ENCODE results near the gene MCEE. TPM values are rescaled to one million over a fixed set of nuclear protein-coding genes. Genes with fewer than 3 reads are reported as not detected.

MCEE gene
- total and polyA plus RNA-seq, 2 of the 4 experiments (the other 2 are of a cell fraction) = 11.1 to 15.0 TPM

- Histone ChIP-seq H3K23ac (ENCODE audit: low read depth, low read length) (no peak overlapping the region), H3K56ac (ENCODE audit: extremely low read depth, insufficient read depth, low read length) (no peak overlapping the region), H2BK15ac (ENCODE audit: low read depth, low read length) (no peak overlapping the region), H3K9me1 (ENCODE audit: insufficient read depth, low read length) (no peaks in the 10 kb centered on the region; the same call in 1 of the 2 replicates), H3K9ac (ENCODE audit: low read depth, low read length) (no peak overlapping the region), H4K91ac (ENCODE audit: insufficient read depth, low read depth, low read length) (no peak overlapping the region), H3K4me2 (ENCODE audit: low read depth, low read length) (no peak overlapping the region), H3K4me1 (ENCODE audit: control insufficient read depth, insufficient read depth, low read length) (no peaks in the 10 kb centered on the region), H2BK20ac (ENCODE audit: low read depth, low read length) (no peak overlapping the region), H2BK5ac (ENCODE audit: low read depth, low read length, poor library complexity, severe bottlenecking) (no peak overlapping the region), H3K18ac (ENCODE audit: low read depth, low read length) (no peak overlapping the region), H3K14ac (replicated peaks; ENCODE audit: low read depth, low read length) (no peak overlapping the region), H4K5ac (ENCODE audit: low read depth, low read length) (no peak overlapping the region), H2BK120ac (ENCODE audit: low read depth, low read length) (no peak overlapping the region), H4K8ac (ENCODE audit: low read depth in 2 of 2, low read length in 2 of 2) (no peak overlapping the region), H3K36me3 (ENCODE audit: control insufficient read depth, insufficient read depth, low read length) (peaks cover 23% of the 10 kb centered on the region), H3K4me3 (ENCODE audit: insufficient read depth, low read depth, low read length) (no peak overlapping the region), H2AK5ac (ENCODE audit: low read depth, low read length) (no peak overlapping the region), H3K27me3 (ENCODE audit: control insufficient read depth, insufficient read depth, low read length) (no peaks in the 10 kb centered on the region), H2AK9ac (replicated peaks; ENCODE audit: low read depth, low read length, poor library complexity) (no peak overlapping the region), H3K9me3 (ENCODE audit: control insufficient read depth, insufficient read depth, low read length) (no peaks in the 10 kb centered on the region), H3K27ac (ENCODE audit: insufficient read depth, low read length) (no peak overlapping the region), H3K79me1 (ENCODE audit: low read depth in 1 of 2, low read length in 2 of 2) (peaks cover 13 to 47% of the 10 kb centered on the region in 2 experiments; a peak in 3 of 4 replicates), H3K4ac (ENCODE audit: low read depth, low read length) (no peak overlapping the region), H4K20me1 (ENCODE audit: insufficient read depth, low read length) (no peaks in the 10 kb centered on the region; the same call in none of the 2 replicates), H2AFZ (replicated peaks; ENCODE audit: low read length, poor library complexity) (no peak overlapping the region)
- ChIA-PET CTCF (no interaction called here), POLR2A (ENCODE audit: unreplicated experiment) (no interaction called here)
- ATAC-seq (ENCODE audit: low read depth) (no peak), DNase-seq (no peak)
- dilution Hi-C loops (cut with HindIII; ENCODE audit: low sequenced_read_pairs, unreplicated experiment) = no loop called here
- TF ChIP-seq, protein P1, sequence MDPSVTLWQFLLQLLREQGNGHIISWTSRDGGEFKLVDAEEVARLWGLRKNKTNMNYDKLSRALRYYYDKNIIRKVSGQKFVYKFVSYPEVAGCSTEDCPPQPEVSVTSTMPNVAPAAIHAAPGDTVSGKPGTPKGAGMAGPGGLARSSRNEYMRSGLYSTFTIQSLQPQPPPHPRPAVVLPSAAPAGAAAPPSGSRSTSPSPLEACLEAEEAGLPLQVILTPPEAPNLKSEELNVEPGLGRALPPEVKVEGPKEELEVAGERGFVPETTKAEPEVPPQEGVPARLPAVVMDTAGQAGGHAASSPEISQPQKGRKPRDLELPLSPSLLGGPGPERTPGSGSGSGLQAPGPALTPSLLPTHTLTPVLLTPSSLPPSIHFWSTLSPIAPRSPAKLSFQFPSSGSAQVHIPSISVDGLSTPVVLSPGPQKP (IDR thresholded peaks at IDR 0.05; ENCODE audit: borderline replicate concordance, low read depth, low read length) = no peak
- TF ChIP-seq BHLHE40 (IDR thresholded peaks at IDR 0.05; ENCODE audit: low read depth, low read length) (no peak), MAFK (IDR thresholded peaks at IDR 0.05; ENCODE audit: low read depth, low read length) (no peak), RCOR1 (IDR thresholded peaks at IDR 0.05; ENCODE audit: insufficient replicate concordance, low read length) (no peak), POLR2A (IDR thresholded peaks at IDR 0.05; ENCODE audit: low read depth, low read length) (no peak), CHD1 (IDR thresholded peaks at IDR 0.05; ENCODE audit: low read depth, low read length) (no peak), CTCF (conservative IDR thresholded peaks at IDR 0.05; ENCODE audit: low read depth, low read length) (no peak), MAZ (IDR thresholded peaks at IDR 0.05; ENCODE audit: borderline replicate concordance, low read depth, low read length) (no peak), FOS (IDR thresholded peaks at IDR 0.05; ENCODE audit: low read depth, low read length) (no peak), RAD21 (IDR thresholded peaks at IDR 0.05; ENCODE audit: low read length) (no peak), USF2 (IDR thresholded peaks at IDR 0.05; ENCODE audit: low read depth, low read length) (no peak), RFX5 (IDR thresholded peaks at IDR 0.05; ENCODE audit: low read depth, low read length) (no peak), NFE2L2 (IDR thresholded peaks at IDR 0.05; ENCODE audit: low read depth, low read length) (no peak), CEBPB (IDR thresholded peaks at IDR 0.05; ENCODE audit: low read depth, low read length) (no peak), SMC3 (IDR thresholded peaks at IDR 0.05; ENCODE audit: low read depth, low read length) (no peak), MXI1 (IDR thresholded peaks at IDR 0.05; ENCODE audit: borderline replicate concordance, low read depth, low read length) (no peak)
- intact Hi-C loops (cut with micrococcal nuclease) = loop anchor here (10.0 kb wide), 1 partner anchor 117 kb away; no protein-coding TSS in a partner anchor
- in situ Hi-C loops (cut with MboI; ENCODE audit: low sequenced_read_pairs) = no loop called here
- no TSS peak for BruUV-seq (replicated peaks)
- WGBS, 2 experiments (ENCODE audit: extremely low coverage in 2 of 2, insufficient read length in 1 of 2) = no CpG with 5 or more reads among the region's 1 CpG
These were observed 8.6 kb downstream of the MCEE start for GRCh38 chr2:71121479-71121878.

Data from IMR-90 (cell line).